ENCODE data around the gene MRPL12.
A peak's percentile ranks its signal among the peaks of the same experiment; 100 is the strongest.

The MRPL12 gene

GRCh38 chr17:81733507-81734404 lies 30.6 kb downstream of the MRPL12 start:
- H3K4me1 ChIP-seq (ENCODE audit: control insufficient read depth in 1 of 2, insufficient read depth in 2 of 2, low read length in 2 of 2): peaks cover 0 to 3% of the 10 kb centered on the region in 2 experiments
- H2BK5ac ChIP-seq (ENCODE audit: low read depth, low read length, poor library complexity): no peak overlapping the region
- no peaks in the 10 kb centered on the region for H3K79me2 ChIP-seq (ENCODE audit: control insufficient read depth, insufficient read depth, low read length, poor library complexity)
- no peak overlapping the region for H3K4me3 ChIP-seq (ENCODE audit: low read depth, low read length)
- H4K8ac ChIP-seq (ENCODE audit: low read depth, low read length): no peak overlapping the region
- no peak overlapping the region for H2BK120ac ChIP-seq (ENCODE audit: insufficient read depth, low read length, poor library complexity)
- peaks cover 2% of the 10 kb centered on the region for H3K9me3 ChIP-seq (ENCODE audit: insufficient read depth, low read depth, low read length)
- no peak overlapping the region for H2AFZ ChIP-seq (ENCODE audit: insufficient read depth, low read length, poor library complexity)
- H3K14ac ChIP-seq (ENCODE audit: low read length): no peak overlapping the region
- peak overlapping the region; percentile 12 for H2AK5ac ChIP-seq (ENCODE audit: low read length)
- no CpG with 5 or more reads among the region's 32 CpGs for WGBS (ENCODE audit: extremely low coverage, insufficient coverage, insufficient read length)
- H3K36me3 ChIP-seq (ENCODE audit: control insufficient read depth in 1 of 2, insufficient read depth in 2 of 2, low read length in 2 of 2): no peaks in the 10 kb centered on the region
- no peak overlapping the region for H3K23ac ChIP-seq (ENCODE audit: low read length)
- H3K18ac ChIP-seq (ENCODE audit: low read length): no peak overlapping the region
- H3K79me1 ChIP-seq (ENCODE audit: low read length): no peaks in the 10 kb centered on the region
- H3K4ac ChIP-seq (ENCODE audit: low read depth, low read length): no peak overlapping the region
- no peaks in the 10 kb centered on the region for H3K27me3 ChIP-seq (ENCODE audit: insufficient read depth, low read length)
- H2BK12ac ChIP-seq (ENCODE audit: low read length): no peak overlapping the region
- H4K91ac ChIP-seq (ENCODE audit: low read depth, low read length): no peak overlapping the region
- peak overlapping the region; percentile 45 for H4K12ac ChIP-seq (ENCODE audit: low read depth, low read length)
- no peak overlapping the region for H3K9ac ChIP-seq (ENCODE audit: low read length)
- peak; percentile 75 to 85 for DNase-seq
- no peak overlapping the region for H3K27ac ChIP-seq (ENCODE audit: low read depth, low read length)
- no peak overlapping the region for H3K4me2 ChIP-seq (ENCODE audit: low read length)

GRCh38 chr17:81734405-81735263 lies 31.5 kb downstream of the MRPL12 start:
- Histone ChIP-seq H3K23ac (ENCODE audit: low read length) (no peak overlapping the region), H4K91ac (ENCODE audit: low read depth, low read length) (no peak overlapping the region), H3K79me1 (ENCODE audit: low read length) (no peaks in the 10 kb centered on the region), H3K4me1 (ENCODE audit: control insufficient read depth in 1 of 2, insufficient read depth in 2 of 2, low read length in 2 of 2) (peaks cover 0 to 3% of the 10 kb centered on the region in 2 experiments), H3K4ac (ENCODE audit: low read depth, low read length) (no peak overlapping the region), H3K9ac (ENCODE audit: low read length) (no peak overlapping the region), H3K4me2 (ENCODE audit: low read length) (no peak overlapping the region), H3K9me3 (ENCODE audit: insufficient read depth, low read depth, low read length) (peaks cover 2% of the 10 kb centered on the region), H2BK12ac (ENCODE audit: low read length) (no peak overlapping the region), H3K14ac (ENCODE audit: low read length) (no peak overlapping the region), H3K18ac (ENCODE audit: low read length) (no peak overlapping the region), H3K79me2 (ENCODE audit: control insufficient read depth, insufficient read depth, low read length, poor library complexity) (no peaks in the 10 kb centered on the region), H3K36me3 (ENCODE audit: control insufficient read depth in 1 of 2, insufficient read depth in 2 of 2, low read length in 2 of 2) (no peaks in the 10 kb centered on the region), H4K12ac (ENCODE audit: low read depth, low read length) (no peak overlapping the region), H3K27ac (ENCODE audit: low read depth, low read length) (no peak overlapping the region), H2BK120ac (ENCODE audit: insufficient read depth, low read length, poor library complexity) (no peak overlapping the region), H3K27me3 (ENCODE audit: insufficient read depth, low read length) (no peaks in the 10 kb centered on the region), H2BK5ac (ENCODE audit: low read depth, low read length, poor library complexity) (no peak overlapping the region), H2AFZ (ENCODE audit: insufficient read depth, low read length, poor library complexity) (no peak overlapping the region), H3K4me3 (ENCODE audit: low read depth, low read length) (no peak overlapping the region), H2AK5ac (ENCODE audit: low read length) (no peak overlapping the region), H4K8ac (ENCODE audit: low read depth, low read length) (no peak overlapping the region)
- no peak for DNase-seq
- WGBS (ENCODE audit: extremely low coverage, insufficient coverage, insufficient read length): no CpG with 5 or more reads among the region's 35 CpGs

- Histone ChIP-seq H2BK120ac (ENCODE audit: insufficient read depth, low read length, poor library complexity) (no peak overlapping the region), H3K36me3 (ENCODE audit: control insufficient read depth in 1 of 2, insufficient read depth in 2 of 2, low read length in 2 of 2) (no peaks in the 10 kb centered on the region)
- WGBS (ENCODE audit: extremely low coverage, insufficient coverage, insufficient read length): no CpG with 5 or more reads among the region's 30 CpGs
These were observed 32.3 kb downstream of the MRPL12 start for GRCh38 chr17:81735264-81736102.

More at GRCh38 chr17:81735264-81736102, 32.3 kb downstream of the MRPL12 start:
- H4K91ac ChIP-seq (ENCODE audit: low read depth, low read length): no peak overlapping the region
- H3K79me2 ChIP-seq (ENCODE audit: control insufficient read depth, insufficient read depth, low read length, poor library complexity): no peaks in the 10 kb centered on the region
- no peak overlapping the region for H2BK5ac ChIP-seq (ENCODE audit: low read depth, low read length, poor library complexity)
- H3K79me1 ChIP-seq (ENCODE audit: low read length): no peaks in the 10 kb centered on the region
- no peak overlapping the region for H3K23ac ChIP-seq (ENCODE audit: low read length)
- H2AFZ ChIP-seq (ENCODE audit: insufficient read depth, low read length, poor library complexity): no peak overlapping the region
- no peak overlapping the region for H4K12ac ChIP-seq (ENCODE audit: low read depth, low read length)
- no peak overlapping the region for H2BK12ac ChIP-seq (ENCODE audit: low read length)
- H3K4me2 ChIP-seq (ENCODE audit: low read length): no peak overlapping the region
- H4K8ac ChIP-seq (ENCODE audit: low read depth, low read length): no peak overlapping the region
- H3K4ac ChIP-seq (ENCODE audit: low read depth, low read length): no peak overlapping the region
- H3K27ac ChIP-seq (ENCODE audit: low read depth, low read length): no peak overlapping the region
- H3K9ac ChIP-seq (ENCODE audit: low read length): no peak overlapping the region
- no peak overlapping the region for H3K18ac ChIP-seq (ENCODE audit: low read length)
- DNase-seq: peak; percentile 27 to 48
- H3K27me3 ChIP-seq (ENCODE audit: insufficient read depth, low read length): no peaks in the 10 kb centered on the region
- H3K9me3 ChIP-seq (ENCODE audit: insufficient read depth, low read depth, low read length): peaks cover 2% of the 10 kb centered on the region
- no peak overlapping the region for H3K4me3 ChIP-seq (ENCODE audit: low read depth, low read length)
- H3K4me1 ChIP-seq (ENCODE audit: control insufficient read depth in 1 of 2, insufficient read depth in 2 of 2, low read length in 2 of 2): peaks cover 0 to 3% of the 10 kb centered on the region in 2 experiments
- no peak overlapping the region for H3K14ac ChIP-seq (ENCODE audit: low read length)
- H2AK5ac ChIP-seq (ENCODE audit: low read length): no peak overlapping the region

All from trophoblast cell (in vitro differentiated cells and primary cell).